ENCODE results near the gene FHOD3.
"Not testable (repeated sequence)": the region's sequence is repeated elsewhere in the genome, so short reads cannot be mapped to it uniquely, and the experiment has no call there.

The FHOD3 gene

GRCh38 chr18:36711014-36711725 lies 413.7 kb downstream of the FHOD3 start:
- no peak for DNase-seq (ENCODE audit: low read depth)

- no peak for DNase-seq (ENCODE audit: low read depth)
These were observed 414.4 kb downstream of the FHOD3 start for GRCh38 chr18:36711813-36712444.

GRCh38 chr18:36714476-36714875 lies 417.0 kb downstream of the FHOD3 start:
- DNase-seq (ENCODE audit: low read depth): no peak

GRCh38 chr18:36717422-36718110 lies 420.1 kb downstream of the FHOD3 start:
- no peak for DNase-seq (ENCODE audit: low read depth)

GRCh38 chr18:36718705-36719328 lies 421.3 kb downstream of the FHOD3 start:
- DNase-seq (ENCODE audit: low read depth): no peak

GRCh38 chr18:36719630-36720029 lies 422.1 kb downstream of the FHOD3 start:
- DNase-seq (ENCODE audit: low read depth): no peak

- DNase-seq (ENCODE audit: low read depth): not testable (repeated sequence)
These were observed 423.8 kb downstream of the FHOD3 start for GRCh38 chr18:36721351-36721750.

- DNase-seq (ENCODE audit: low read depth): no peak
These were observed 426.7 kb downstream of the FHOD3 start for GRCh38 chr18:36724169-36724568.

GRCh38 chr18:36724591-36725001 lies 427.1 kb downstream of the FHOD3 start:
- no peak for DNase-seq (ENCODE audit: low read depth)

GRCh38 chr18:36728345-36728744 lies 430.8 kb downstream of the FHOD3 start:
- no peak for DNase-seq (ENCODE audit: low read depth)

- DNase-seq (ENCODE audit: low read depth): no peak
These were observed 431.7 kb downstream of the FHOD3 start for GRCh38 chr18:36729197-36729596.

GRCh38 chr18:36732264-36732663 lies 434.8 kb downstream of the FHOD3 start:
- no peak for DNase-seq (ENCODE audit: low read depth)

GRCh38 chr18:36733150-36733549 lies 435.6 kb downstream of the FHOD3 start:
- DNase-seq (ENCODE audit: low read depth): no peak

- no peak for DNase-seq (ENCODE audit: low read depth)
These were observed 437.1 kb downstream of the FHOD3 start for GRCh38 chr18:36734596-36734995.

GRCh38 chr18:36735130-36735529 lies 437.6 kb downstream of the FHOD3 start:
- no peak for DNase-seq (ENCODE audit: low read depth)

GRCh38 chr18:36736094-36736493 lies 438.6 kb downstream of the FHOD3 start:
- DNase-seq (ENCODE audit: low read depth): no peak

- no peak for DNase-seq (ENCODE audit: low read depth)
These were observed 439.8 kb downstream of the FHOD3 start for GRCh38 chr18:36737316-36737715.

GRCh38 chr18:36744261-36744876 lies 446.9 kb downstream of the FHOD3 start:
- DNase-seq (ENCODE audit: low read depth): no peak

GRCh38 chr18:36745219-36745975 lies 447.9 kb downstream of the FHOD3 start:
- no peak for DNase-seq (ENCODE audit: low read depth)

GRCh38 chr18:36752929-36753865 lies 455.7 kb downstream of the FHOD3 start:
- DNase-seq (ENCODE audit: low read depth): no peak

Measured in stimulated activated CD8-positive, alpha-beta memory T cell treated with anti-CD3 and anti-CD28 coated beads, Interleukin-12 subunit alpha, Interleukin-12 subunit beta, amount 100 ng/mL, for 4 hours (primary cell).